NB4 (cell line): ENCODE data around the gene SAXO2.
"Not testable (repeated sequence)": the region's sequence is repeated elsewhere in the genome, so short reads cannot be mapped to it uniquely, and the experiment has no call there.

Experiments
- CTCF ChIP-seq: IDR thresholded peaks from one replicate; pipeline ENCODE4 v1.5.1; 2012; ENCODE audit warnings: low read depth, low read length
- MAX ChIP-seq: IDR thresholded peaks from 2 replicates; pipeline ENCODE4 v1.6.1; 2011; ENCODE audit warnings: low read depth, low read length
- MYC ChIP-seq: IDR thresholded peaks from 2 replicates; pipeline ENCODE4 v1.6.1; 2011; ENCODE audit warnings: low read depth, low read length
- POLR2A ChIP-seq: IDR thresholded peaks from 2 replicates; pipeline ENCODE4 v1.6.1; 2011; ENCODE audit warnings: mild to moderate bottlenecking; ENCODE audit not compliant: insufficient read length; ENCODE audit errors: extremely low read depth

- TF ChIP-seq CTCF, POLR2A, MAX, MYC: not testable (repeated sequence)
Measured at GRCh38 chr15:82241836-82242499, 20.6 kb upstream of the SAXO2 start.
